DMS153 treated with DMSO at 0.1 percent for 48 hours (cell line): ENCODE measurements around the gene SLC25A34.
"Not testable (repeated sequence)": the region's sequence is repeated elsewhere in the genome, so short reads cannot be mapped to it uniquely, and the experiment has no call there.

Experiments used
- DNase-seq: peaks from one replicate; lab custom pipeline; 2025; ENCODE audit not compliant: unreplicated experiment; lab: John Stamatoyannopoulos, UW

The SLC25A34 gene

GRCh38 chr1:15736038-15736891 is at the start of gene SLC25A34:
SLC25A34 (plus strand) TSS chr1:15736258; CDS start chr1:15736486, 228 bp downstream.
- DNase-seq: peak; percentile 57

- no peak for DNase-seq
These were observed 48.6 kb upstream of the SLC25A34 start for GRCh38 chr1:15687446-15687845.

DNA sequence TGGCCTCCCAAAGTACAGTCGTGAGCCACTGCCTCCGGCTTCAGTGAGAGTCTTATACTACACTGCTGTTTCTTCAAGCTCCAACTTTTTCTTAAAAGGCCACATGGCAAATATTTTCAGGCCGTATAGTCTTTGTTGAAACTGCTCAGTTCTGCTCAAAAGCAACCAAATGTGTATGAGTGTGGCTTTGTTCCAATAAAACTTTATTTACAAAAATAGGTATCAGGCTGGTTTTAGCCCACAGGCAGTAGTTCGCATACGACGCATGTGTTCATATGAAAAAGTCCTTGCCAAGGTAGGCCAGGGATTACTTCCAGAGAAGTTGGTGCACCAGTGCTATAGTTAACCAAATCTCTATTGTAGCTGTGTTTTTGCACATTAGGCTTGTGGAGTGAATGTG is 45.7 kb upstream of the SLC25A34 start:
- DNase-seq: no peak

DNA sequence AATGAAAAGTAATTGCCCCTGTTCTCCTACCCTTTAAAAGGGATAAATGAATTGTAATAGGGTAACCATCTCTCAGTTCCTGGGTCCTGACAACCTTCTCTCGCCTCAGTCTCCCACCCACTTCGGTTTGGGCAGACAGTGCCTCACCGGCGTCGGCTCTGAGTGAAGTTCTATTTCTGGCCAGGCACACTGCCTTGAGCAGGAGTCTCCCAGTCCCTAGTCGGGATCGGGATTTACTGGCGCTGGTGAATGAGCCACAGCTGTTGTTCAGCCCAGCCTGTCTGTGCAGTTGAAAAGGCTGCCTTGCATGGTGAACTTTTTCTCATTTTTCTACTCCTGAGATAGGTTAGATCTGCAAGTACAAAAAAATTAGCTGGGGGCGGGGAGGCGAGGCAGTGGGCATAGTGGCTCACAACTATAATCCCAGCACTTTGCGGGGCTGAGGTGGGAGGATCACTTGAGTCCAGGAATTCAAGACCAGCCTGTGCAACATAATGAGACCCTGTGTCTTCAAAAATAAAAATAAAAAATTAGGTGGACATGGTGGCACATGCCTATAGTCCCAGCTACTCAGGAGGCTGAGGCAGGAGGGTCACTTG is 44.5 kb upstream of the SLC25A34 start:
- DNase-seq: no peak

DNA sequence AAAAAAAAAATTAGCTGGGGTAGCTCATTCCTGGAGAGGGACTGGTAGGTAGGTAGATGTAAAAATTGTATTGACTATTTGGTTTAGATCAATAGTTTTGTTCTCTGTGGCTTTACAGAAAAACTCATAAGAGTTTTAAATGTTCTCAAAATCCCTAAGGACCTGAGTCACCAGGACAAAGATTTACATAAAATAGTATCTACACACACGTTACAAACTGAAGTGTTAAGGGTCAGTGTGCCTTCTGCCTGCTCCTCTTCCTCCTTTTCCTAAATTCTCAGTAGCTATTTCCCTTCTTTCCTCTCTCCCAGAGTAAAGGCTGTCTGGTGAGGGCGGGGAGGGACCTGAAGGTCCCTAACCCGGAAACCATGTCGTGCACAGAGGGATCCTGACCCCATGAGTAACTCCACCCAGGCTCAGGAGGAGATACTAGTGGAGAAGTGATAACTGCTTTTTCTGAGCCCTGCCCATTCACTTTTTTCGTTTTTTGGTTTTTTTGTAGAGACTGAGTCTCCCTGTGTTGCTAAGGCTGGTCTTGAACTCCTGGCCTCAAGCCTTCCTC is 43.9 kb upstream of the SLC25A34 start:
- DNase-seq: no peak

GRCh38 chr1:15693371-15693770 is 42.7 kb upstream of the SLC25A34 start:
- DNase-seq: no peak

DNA sequence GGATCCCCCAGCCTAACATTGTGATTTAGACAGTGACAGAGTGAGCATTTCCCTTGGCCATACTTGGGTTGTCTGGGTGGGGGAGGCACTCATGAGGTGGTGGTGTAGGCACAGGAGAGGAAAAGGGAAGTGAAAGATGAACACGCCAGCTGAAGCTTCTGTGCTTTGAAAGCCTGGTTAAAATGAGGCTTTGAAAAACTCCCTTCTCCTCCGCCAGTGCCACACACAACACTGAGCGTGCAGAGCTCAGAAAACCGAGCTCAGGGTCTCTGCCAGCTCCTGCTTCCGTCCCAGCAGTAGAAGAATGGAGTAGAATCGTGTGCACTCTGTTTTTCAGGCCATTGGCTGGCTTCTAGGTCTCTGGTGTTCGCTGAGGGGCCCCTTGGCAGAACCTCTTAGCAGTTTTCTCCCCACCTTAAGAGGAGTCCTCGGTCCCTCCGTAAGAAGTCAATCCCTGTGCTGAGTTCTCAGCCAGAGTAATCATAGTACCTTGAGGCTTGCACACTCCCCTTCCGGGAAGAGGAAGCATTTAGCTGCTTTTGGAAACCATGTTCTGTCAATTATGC is 39.0 kb upstream of the SLC25A34 start:
- DNase-seq: no peak

GRCh38 chr1:15698201-15698600 is 37.9 kb upstream of the SLC25A34 start:
- no peak for DNase-seq

DNA sequence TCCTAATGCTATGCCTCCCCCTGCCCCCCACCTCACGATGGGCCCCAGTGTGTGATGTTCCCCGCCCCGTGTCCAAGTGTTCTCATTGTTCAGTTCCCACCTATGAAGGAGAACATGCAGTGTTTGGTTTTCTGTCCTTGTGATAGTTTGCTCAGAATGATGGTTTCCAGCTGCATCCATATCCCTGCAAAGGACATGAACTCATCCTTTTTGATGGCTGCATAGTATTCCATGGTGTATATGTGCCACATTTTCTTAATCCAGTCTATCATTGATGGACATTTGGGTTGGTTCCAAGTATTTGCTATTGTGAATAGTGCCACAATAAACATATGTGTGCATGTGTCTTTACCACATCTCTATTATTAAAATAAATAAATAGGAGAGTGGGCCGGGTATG is 36.7 kb upstream of the SLC25A34 start:
- DNase-seq: not testable (repeated sequence)

- no peak for DNase-seq
These were observed 35.5 kb upstream of the SLC25A34 start for GRCh38 chr1:15700508-15700907.

- no peak for DNase-seq
These were observed 34.3 kb upstream of the SLC25A34 start for GRCh38 chr1:15701784-15702183.

GRCh38 chr1:15702722-15703550 is 33.1 kb upstream of the SLC25A34 start:
- no peak for DNase-seq

DNA sequence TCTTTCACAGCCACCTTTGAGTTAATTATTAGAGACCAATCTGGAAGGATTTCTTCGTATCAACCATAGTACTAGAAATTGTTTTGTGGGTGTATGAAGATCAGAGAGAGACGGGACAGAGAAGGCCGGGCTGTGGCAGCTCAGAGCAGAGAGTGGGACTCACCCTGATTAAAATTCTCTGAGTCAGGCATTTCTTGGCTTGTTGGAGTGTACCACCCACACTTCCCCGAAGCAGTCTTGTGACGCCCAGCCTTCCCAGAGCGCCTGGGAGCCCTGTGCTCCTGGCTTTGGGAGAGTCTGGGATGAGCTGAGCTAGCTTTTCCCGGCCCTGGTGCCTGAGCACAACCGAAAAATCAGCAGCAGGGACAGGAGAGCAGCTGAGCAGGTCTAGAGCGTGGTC is 32.5 kb upstream of the SLC25A34 start:
- DNase-seq: no peak

GRCh38 chr1:15704526-15705183 is 31.4 kb upstream of the SLC25A34 start:
- DNase-seq: no peak

- DNase-seq: no peak
These were observed 30.9 kb upstream of the SLC25A34 start for GRCh38 chr1:15705184-15705566.

DNA sequence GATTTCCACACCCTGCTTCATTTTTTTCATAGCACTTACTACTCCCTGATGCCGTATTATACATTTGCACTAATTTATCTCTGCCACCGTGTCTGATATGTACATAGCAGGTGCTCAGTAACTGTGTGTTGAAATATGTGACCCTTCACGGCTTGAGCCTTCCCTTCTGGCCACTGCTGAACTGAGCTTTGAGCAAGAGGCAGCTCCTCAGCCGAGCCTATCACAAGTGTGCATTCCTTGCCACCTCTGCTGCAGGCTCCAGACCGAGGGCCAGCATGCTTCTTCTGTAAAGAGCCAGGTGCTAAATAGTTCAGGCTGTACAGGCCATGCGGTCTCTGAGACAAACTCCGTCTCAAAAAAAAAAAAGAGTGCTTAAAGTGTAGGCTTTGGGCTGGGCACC is 29.3 kb upstream of the SLC25A34 start:
- no peak for DNase-seq

DNA sequence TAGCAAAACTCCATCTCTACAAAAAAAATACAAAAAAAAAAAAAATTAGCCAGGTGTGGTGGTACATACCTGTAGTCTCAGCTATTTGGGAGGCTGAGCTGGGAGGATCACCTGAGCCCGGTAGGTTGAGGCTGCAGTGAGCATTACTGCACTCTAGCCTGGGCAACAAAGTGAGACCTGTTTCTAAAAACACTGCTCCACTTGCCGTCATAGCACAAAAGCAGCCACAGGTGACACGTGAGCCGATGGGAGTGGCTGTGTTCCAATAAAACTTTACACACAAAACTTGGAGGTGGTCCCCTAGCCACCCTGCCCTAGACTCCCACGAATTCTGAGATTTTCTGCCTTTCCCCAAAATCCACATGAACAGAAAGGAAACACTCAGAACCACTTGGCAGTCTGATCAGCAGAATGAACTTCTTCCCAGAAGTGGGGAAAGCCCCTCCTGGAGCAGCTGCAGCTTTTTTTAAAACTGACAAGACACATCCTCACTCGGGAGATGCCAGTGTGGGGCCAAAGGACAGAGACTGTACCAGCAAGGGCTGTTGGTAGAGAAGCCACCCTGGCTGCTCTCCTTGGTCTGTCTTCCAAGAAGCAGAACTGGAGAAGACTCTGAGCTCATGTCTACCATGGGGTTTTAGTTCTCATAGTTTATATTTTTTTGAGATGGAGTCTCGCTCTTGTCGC is 28.7 kb upstream of the SLC25A34 start:
- no peak for DNase-seq

DNA sequence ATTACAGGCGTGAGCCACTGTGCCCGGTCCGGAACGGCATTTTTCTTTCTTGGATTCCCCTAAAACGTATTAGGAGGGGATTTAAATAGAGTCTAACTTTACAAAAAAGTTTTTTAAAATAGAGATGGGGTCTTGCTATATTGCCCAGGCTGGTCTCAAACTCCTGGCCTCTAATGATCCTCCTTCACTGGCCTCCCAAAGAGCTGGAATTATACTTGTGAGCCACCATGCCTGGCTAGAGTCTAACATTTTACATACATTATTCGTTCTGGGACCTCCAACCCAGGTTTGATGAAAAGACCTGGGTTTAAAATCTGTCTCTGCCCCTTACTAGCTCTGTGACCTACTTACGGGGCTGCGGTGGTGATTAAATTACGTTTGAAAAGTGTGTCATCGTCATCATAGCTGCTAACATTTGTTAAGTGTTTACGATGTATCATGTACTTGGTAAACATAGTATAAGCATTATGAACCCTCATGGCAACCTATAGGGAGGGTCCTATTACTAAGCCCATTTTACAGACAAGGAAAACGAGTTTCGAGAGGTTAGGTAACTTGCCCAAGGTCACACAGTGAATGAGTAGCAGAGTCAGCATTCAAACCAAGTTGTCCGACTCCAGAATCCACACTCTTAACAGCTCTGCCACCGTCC is 27.4 kb upstream of the SLC25A34 start:
- DNase-seq: no peak

- no peak for DNase-seq
These were observed 26.8 kb upstream of the SLC25A34 start for GRCh38 chr1:15709226-15709625.
